NCI-H146 treated with DMSO at 0.1 percent for 48 hours (cell line): Measurements from ENCODE around the gene L3MBTL3.

Experiments used
- DNase-seq: peaks from one replicate; lab custom pipeline; 2025; ENCODE audit not compliant: unreplicated experiment; lab: John Stamatoyannopoulos, UW

The L3MBTL3 gene

GRCh38 chr6:130176378-130176777 is 158.0 kb downstream of the L3MBTL3 start:
- no peak for DNase-seq

GRCh38 chr6:130178692-130179091 is 160.3 kb downstream of the L3MBTL3 start:
- no peak for DNase-seq

GRCh38 chr6:130182466-130182865 is 164.1 kb downstream of the L3MBTL3 start:
- no peak for DNase-seq

GRCh38 chr6:130183271-130184222 is 165.2 kb downstream of the L3MBTL3 start:
- no peak for DNase-seq

- DNase-seq, result no peak
Measured at GRCh38 chr6:130185658-130186057, 167.3 kb downstream of the L3MBTL3 start.

GRCh38 chr6:130187335-130188206 is 169.2 kb downstream of the L3MBTL3 start:
- no peak for DNase-seq

- DNase-seq, result no peak
Measured at GRCh38 chr6:130188207-130188899, 170.0 kb downstream of the L3MBTL3 start.

GRCh38 chr6:130189531-130190397 is 171.4 kb downstream of the L3MBTL3 start:
- no peak for DNase-seq
